Gastrocnemius medialis (tissue), 4 donors: ENCODE measurements around the gene EFNA5.

Source experiments
- POLR2A ChIP-seq, 2 donors: fragments of 450-650 bp; IDR thresholded peaks; one replicate each; pipeline ENCODE4 v1.6.1; 2017; ENCODE audit warnings: antibody characterized with exemption in 2 of 2, mild to moderate bottlenecking in 2 of 2, moderate library complexity in 2 of 2
- TF ChIP-seq, protein P1 (sequence below), 5 experiments: fragments of 450-650 bp in 3 of 5; fragments of 200-600 bp in 2 of 5; sonication (generic) in 2 of 5; IDR thresholded peaks in 4 of 5; conservative IDR thresholded peaks in 1 of 5; 1 replicate in 4 of 5; 2 replicates in 1 of 5; pipeline ENCODE4 v1.5.1; 2016 to 2019; ENCODE audit warnings: antibody characterized with exemption in 5 of 5, mild to moderate bottlenecking in 3 of 5, moderate library complexity in 3 of 5

DNA sequence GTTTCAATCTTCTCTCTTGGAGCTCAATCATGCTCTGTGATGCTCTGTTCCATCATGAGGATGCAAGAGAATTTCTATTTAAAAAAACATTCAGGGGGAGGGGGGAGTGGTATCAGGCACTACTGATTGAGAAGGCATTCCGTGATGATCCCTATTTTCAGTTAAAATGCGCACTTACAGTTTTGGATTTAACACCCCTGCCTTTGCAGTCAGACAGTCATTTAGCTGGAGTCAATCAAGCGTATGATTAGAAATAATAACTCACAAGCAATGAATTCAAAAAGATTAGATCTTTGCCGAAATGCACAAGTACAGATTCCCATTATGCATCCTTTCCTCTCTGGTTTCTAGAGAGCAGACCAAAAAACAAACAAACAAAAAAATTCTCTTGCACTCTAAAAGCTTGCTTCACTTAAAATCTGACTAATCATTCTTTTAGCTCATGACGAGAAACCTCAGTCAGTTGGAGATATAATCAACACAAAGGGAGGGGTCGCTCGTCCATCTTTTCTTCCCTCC lies 55.4 kb downstream of the EFNA5 start:
- TF ChIP-seq, protein P1, sequence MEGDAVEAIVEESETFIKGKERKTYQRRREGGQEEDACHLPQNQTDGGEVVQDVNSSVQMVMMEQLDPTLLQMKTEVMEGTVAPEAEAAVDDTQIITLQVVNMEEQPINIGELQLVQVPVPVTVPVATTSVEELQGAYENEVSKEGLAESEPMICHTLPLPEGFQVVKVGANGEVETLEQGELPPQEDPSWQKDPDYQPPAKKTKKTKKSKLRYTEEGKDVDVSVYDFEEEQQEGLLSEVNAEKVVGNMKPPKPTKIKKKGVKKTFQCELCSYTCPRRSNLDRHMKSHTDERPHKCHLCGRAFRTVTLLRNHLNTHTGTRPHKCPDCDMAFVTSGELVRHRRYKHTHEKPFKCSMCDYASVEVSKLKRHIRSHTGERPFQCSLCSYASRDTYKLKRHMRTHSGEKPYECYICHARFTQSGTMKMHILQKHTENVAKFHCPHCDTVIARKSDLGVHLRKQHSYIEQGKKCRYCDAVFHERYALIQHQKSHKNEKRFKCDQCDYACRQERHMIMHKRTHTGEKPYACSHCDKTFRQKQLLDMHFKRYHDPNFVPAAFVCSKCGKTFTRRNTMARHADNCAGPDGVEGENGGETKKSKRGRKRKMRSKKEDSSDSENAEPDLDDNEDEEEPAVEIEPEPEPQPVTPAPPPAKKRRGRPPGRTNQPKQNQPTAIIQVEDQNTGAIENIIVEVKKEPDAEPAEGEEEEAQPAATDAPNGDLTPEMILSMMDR (IDR thresholded peaks at IDR 0.05 in 4 of 5, conservative IDR thresholded peaks at IDR 0.05 in 1 of 5) = no peak
- no peak for TF ChIP-seq POLR2A (IDR thresholded peaks at IDR 0.05)
